ENCODE measurements around the gene KIRREL3. TPM values are rescaled to one million over a fixed set of nuclear protein-coding genes. Genes with fewer than 3 reads are reported as not detected.

The KIRREL3 gene
- total RNA-seq, 1 donor from 2014 or later, result 0.92 TPM

DNA sequence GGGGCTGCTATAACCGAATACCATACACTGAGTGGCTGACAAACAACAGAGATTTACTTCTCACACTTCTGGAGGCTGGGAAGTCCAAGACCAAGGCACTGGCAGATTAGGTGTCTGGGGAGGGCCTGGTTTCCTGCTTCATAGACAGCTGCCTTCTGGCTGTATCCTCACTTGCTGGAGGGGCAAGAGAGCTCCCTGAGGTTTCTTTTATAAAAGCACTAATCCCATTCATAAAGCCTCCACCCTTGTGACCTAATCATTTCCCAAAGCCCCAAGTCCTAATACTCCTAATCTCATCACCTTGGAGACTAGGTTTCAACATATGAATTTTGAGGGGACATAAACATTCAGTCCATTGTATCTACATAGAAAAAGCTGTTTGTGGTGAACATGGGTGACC is 131.8 kb downstream of the KIRREL3 start:
- no peak for DNase-seq

DNA sequence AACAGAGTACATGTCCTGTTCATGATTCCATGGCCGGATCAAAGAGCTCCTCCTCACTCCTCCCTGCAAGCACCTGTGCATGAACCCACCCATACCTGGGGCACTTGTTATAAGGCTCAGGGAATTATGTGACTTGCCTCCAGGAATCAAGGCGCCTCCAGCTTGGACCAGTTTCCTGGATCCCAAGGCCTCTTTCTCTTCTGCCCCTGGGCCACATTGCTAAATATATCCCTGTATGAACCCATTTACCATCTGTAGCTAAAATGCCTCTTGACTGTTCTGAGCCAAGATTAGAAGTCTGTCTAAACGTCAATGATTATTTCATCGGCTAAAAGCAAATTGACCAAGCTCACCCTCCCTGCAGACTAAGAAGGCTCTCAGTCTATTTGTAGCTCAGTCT is 135.6 kb downstream of the KIRREL3 start:
- no peak for DNase-seq

DNA sequence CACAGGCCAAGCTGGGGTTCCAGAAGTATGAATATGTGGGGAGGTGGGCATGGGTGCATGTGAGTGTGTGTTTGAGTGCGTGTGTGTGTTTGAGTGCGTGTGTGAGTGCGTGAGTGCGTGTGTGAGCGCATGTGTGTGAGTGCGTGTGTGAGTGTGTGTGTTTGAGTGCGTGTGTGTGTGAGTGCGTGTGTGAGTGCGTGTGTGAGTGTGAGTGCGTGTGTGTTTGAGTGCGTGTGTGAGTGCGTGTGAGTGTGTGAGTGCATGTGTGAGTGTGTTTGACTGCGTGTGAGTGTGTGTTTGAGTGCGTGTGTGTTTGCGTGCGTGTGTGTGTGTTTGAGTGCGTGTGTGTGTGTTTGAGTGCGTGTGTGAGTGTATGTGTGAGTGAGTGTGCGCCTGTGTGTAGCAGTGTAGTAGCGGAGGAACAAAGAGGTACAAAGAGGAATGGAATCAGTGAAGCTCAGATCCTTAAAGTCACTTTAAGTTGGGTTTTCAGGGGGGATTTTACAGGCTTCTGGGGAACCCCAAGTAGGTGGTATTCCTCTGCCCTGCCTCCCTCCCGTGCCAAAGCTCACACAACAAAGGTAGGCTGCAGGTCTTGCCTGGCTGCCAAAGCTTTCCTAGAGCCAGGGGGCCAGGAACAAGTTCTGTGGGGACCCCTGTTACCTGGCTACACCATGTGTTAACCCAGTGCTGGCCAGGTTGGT is 137.1 kb downstream of the KIRREL3 start:
- no peak for DNase-seq

DNA sequence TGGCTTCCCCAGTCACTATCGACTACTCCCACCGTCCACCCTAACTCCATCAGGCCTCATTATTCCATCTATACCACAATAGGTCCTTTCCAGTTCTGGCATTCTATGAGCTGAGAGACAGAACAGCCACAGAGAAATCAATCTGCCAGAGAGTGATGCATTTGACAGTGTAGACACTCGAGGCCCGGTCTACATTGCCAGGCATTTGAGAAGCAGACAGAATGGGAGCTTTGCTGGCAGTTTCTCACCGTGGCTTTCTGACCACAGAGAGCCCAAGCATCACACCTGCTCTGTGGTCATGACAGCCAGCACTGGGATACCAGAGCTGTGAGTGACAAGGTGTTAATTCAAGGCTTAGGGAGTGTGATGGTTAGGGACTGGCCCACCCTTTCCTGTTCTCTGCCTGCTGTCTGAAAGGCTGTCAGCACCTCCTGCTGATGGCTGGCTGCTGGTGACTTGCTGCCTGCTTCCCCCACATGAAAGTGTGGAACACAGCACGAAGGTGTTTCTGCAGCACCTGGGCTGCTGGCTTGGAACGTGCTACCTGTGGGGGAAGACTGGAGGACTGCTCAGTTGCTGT is 137.8 kb downstream of the KIRREL3 start:
- DNase-seq, result no peak

DNA sequence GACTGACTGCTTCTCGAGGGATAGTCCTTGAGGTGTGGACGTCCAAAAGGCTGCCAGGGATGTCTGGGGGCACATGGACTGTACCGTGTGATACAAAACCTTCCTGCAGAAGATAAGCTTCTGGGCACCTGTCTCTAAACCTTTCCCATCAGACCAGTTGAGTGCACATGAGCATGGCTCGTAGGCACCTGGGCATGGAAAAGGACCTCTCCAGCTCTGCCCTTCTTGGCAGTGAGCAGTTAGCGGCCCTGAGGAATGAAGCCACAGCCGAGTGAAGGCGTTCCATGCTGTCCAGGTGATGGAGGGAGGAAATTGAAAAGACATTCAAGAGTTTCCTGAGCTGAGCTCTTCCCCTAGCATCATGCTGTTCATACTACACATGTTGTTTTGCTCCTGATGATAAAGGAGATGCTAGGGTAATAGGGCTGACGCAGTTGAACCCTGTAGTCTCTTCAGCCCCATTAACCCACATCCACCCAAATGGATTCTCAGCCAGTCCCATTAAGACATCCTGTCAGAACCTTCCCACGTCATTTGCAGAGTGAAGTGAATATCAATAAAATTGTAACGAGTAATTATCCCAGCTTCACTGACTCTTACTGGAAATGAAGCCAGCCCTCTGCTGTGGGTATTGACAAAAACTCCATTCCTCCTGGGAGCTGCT is 138.6 kb downstream of the KIRREL3 start:
- no peak for DNase-seq

DNA sequence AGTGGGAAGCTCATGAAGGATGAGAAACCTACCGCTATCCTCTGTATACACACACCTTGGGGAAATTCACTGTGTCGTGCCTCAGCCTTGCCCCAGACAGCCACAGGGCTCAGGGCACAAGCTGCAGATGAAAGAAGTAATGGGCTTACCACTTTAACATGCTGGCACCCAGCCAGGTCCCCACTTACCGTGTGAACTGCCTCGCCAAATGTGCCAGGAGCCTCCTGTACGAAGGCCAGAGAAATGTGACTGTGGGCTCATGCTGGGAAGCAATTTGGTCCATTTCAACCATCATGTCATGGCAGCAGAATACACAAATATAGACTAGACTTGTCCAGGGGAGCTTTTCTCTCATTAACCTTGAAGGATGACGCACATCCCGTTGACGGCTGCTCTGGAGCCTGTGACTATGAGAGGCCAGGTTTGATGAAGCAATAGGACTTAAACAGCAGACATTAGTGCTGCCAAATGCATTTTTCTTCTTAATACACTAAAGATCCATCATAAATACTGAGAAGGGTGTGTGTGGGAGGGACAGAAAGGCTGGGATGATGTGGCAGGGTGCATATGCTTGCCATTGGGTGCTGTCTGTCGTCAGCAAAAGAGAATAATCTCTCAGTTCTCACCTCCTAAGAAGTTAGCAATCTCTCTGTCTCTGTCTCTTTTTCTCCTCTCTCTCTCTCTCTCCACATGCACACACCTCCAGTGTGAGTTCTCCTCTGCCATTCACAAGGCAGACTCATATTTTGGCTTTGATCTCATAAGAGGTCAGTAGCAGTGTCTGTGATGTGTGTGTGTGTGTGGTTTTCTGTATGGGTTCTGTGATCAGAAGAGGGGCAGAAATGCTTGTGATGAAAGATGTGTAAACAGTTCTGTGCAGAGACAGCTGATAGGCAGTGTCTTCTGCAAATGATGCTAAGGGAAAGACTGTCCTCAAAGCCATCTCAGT is 142.4 kb downstream of the KIRREL3 start:
- peak; percentile 10 for DNase-seq

DNA sequence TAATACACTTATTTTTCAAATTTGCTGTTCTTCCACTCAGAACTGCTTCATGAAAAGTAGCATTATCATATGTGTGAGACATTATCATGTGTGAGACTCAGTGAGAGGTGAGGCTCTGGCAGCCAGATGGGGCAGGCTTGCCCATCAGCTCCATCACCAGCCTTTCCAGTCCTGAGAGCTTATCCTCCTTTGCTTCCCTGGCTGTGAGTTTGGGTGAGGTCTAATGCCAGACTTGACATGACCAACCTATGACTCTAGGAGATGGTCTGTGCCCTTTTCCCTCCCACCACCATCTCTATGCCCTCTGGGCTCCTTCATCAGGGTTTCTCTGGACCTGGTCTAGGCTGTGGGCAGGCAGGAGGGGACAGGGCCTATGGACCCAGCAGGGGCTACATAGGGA is 145.0 kb downstream of the KIRREL3 start:
- DNase-seq, result no peak

DNA sequence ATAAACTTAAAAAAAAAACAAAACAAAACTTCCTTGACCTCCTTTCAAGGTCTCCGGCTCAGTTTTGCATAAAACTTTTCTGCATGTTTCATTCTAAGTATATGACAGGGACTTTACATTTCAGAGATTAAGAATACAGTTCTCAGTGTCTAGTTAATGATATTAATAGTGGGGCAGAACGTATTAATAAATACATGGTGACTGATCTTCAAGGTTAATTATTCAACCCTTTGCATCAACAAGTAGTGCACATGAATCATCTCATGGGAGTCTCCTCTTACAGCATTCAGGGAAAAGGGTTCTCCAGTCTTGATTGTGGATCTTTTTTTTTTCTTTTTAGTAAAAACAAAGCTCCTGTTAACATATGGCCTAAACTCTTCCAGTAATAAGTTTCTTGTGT is 146.8 kb downstream of the KIRREL3 start:
- no peak for DNase-seq

DNA sequence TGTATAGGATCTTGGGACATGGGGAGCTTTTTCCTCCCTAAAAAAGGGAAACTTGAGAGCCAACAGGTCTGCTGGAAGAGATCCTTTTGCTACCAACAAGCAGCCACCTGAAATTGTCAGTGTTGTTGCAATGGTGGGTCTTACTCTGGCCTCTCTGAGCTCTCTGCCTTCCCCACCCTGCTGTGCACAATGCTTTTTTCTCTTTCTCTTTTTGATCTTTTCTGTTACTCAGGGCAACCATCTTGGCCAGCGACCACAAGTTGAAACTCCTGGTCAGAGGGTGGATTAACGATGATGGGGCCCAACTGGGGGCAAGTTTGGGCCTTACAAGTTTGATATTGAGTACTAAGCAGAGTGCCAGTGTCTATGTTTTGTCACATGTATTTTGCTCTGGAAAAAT is 155.8 kb downstream of the KIRREL3 start:
- DNase-seq, result no peak

DNA sequence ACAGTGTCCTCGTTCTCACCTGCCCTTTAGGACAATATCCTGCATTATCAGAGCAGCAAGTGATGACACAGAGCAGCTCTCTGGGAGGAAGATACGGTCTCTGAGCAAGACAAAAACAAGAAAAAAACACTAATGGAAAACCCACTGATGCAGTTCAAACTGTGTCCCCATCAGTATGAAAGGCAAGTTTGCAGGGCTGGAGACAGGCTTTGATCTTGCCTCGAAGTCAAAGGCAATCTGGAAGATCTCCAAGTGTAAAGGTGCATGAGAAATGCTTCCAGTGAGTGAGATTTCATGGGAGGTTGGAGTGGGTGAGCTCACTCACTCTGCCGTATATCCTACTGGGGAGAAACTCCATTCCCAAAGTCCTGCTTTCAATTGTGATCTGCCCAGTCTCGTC is 157.5 kb downstream of the KIRREL3 start:
- no peak for DNase-seq

DNA sequence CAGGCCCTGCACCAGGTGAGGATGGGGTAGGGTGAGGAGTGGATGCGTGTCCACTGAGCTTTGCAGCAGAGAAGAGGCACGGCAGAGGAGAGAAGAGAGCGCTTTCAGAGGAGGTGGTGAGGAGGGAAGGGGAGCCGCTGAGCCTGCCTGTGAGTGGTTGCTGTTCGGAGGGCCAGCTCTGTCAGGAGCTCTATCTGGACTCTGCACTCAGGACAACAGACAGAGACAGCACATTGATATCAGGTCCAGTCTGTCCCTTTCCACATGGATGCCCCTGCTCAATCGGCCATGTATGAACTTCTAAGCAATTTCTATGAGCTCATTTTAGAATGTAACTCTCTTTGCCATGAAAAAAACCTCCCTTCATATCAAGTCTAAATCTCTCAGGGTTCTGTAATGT is 158.6 kb downstream of the KIRREL3 start:
- no peak for DNase-seq

DNA sequence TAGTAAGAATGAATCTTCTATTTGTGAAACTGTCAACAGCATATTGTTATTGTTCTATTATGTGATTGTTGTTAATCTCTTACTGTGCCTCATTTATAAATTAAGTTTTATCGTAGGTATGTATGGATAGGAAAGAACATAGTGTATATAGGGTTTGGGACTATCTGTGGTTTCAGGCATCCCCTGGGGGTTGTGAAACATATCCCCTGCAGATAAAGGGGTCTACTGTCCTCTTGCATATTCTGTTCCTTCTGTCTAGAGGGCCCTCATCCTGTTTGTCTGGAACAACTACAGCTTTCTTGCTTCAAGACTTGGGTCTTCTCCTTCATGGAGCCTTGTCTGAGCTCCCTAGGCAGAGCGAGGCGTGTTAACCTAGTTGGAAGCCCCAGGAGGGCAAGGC is 159.6 kb downstream of the KIRREL3 start:
- DNase-seq, result no peak

DNA sequence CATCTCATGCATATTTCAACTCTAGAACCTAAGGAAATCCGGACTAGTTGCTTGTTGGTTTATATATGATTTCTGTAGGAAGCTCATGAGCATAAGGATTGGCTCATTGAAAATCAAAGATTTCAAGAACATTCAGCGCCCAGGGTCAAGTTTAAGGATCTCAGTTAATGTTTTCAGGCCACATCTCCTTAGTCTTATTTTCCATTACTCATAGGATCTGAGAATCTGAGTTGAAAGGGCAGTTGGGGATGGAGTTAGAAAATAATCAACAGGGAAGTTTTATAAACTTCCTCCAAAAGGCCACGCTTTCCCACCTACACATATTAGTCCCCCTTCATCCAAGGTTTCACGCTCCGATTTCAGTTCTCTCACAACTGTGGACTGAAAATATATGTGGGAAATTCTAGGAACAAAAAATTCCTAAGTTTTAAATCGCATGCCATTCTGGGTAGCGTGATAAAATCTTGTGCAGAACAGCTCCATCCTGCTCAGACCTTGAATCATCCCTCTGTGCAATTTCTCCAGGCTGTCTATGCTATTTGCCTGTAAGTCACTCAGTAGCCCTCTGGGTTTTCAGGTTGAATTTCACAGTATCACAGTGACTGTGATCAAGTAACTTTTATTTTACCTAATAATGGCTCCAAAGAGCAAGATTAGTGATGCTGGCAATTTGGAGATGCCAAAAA is 160.2 kb downstream of the KIRREL3 start:
- DNase-seq, result no peak

DNA sequence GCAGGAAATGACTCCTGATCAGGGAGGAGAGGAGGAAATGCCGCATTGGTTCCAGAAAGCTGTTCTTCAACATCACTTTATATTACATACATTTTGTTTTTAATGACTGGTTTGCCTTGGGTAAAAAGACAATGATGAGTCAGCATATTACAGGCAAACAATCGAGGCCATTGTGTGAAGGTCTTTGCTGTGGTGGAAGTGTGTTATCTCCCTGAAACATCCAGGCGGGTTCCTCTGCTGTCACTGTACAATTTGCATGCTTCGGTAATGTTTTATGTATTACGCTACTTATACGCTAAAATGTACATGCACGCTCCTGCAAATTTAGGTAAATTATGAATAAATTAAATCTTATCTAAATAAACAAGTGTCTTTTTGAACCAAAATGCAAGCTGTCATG is 161.1 kb downstream of the KIRREL3 start:
- DNase-seq, result no peak

DNA sequence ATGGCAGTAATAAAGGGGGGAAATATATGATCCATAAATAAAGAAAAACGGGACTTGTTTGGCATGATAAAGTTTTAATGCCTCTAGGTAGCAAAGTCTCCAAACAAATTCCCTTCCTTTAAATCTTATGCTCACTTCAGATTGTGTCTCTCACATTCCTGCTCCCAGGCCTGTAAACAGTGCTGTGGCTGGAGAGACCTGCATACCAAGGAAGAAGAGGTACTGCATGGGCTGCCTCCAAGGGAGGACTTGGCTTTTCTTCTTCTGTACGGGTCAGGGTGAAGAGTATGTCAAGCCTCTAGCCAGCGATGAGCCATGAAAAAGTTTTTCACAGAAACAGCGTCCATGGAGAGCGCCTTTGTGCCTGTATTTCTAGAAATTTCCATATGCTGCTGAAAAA is 161.8 kb downstream of the KIRREL3 start:
- no peak for DNase-seq

DNA sequence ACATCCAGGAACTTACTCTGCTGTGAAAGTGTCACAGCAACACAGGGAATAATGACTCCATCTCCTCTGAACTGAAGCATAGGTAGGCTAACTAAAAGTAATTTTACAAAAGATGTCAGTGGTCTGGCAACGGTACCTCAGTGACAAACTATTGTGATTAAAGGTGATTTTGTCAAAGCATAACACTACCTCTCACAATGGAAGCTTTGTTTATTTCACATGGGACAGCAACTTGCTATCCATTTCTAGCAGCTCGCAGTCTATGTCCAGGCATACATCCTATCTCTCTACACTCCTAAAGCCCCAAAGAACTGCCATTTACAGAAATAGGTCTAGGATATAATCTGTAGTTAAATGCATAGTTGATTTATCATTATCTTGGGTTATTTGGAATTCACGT is 163.0 kb downstream of the KIRREL3 start:
- DNase-seq, result no peak

DNA sequence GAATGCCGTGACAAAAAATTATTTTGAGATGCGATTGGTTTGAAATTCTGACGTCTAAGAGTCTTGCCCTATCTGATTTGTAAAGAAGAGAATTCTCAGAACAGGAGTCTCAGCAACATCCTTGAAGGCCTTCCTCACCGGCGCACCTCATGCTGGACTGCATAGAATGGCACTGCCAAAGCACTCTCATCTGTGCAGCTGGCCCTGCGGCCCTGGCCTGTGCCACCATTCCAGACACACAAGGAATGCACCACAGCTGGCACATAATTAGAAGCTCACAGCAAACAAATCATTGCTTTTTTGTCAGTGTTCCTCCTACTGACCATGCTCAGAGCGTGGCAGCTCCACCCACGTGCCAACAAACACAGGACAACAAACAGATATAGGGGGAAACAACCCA is 166.0 kb downstream of the KIRREL3 start:
- no peak for DNase-seq

DNA sequence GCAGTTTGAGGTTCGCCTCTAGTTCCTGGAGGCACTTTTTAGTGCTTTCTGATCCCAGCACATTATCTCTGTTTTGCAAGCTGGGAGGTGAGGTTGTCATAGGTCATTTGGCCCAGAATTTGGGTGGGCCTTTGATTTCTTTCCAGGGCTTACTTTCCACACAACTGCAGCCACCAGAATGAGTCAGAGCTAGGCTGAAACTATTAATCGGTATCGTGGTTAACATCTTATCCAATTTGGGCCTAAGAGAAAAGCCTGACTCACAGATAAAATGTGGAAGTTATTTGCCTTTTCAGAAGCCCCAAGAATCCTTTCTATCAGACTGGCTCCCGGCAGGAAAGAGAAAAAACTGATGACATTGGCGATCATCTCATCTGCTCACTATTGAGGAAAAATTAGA is 166.4 kb downstream of the KIRREL3 start:
- no peak for DNase-seq

DNA sequence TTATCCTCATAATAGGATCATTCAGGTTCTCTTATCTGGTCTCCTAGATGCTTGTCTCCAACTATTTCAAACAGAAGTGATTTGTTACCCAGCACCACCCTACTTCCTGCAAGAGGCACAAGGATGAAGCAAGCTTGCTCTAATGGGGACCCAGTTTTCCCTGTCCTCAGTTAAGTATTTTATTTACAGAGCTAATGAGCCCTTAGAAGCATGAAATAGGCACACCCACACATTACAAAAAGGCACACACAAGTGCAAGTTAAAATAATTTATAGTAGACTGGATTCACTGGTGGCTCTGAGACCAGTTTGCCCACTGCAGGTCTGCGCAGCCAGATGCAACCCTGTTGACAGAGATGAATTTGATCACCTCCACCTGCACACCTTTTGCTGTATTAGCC is 167.5 kb downstream of the KIRREL3 start:
- DNase-seq, result no peak

DNA sequence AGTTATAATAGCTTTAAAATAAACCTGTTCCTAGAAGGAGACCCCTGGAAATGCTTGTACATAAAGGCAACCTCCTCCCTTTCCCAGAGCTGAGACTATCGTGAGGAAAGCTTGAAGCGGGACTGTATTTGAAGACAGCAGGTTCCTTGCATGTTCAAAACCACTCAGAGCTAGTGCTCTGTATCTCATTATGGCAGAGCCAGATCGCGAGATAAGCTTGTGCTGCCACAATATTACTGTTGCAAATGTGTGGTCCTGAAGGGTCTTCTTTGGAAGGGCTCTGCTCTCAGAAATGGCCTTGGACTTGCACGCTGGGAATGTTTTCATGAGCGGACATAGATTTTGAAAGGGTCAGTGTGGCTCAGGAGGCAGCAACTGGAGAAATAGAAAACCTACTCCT is 168.2 kb downstream of the KIRREL3 start:
- no peak for DNase-seq

DNA sequence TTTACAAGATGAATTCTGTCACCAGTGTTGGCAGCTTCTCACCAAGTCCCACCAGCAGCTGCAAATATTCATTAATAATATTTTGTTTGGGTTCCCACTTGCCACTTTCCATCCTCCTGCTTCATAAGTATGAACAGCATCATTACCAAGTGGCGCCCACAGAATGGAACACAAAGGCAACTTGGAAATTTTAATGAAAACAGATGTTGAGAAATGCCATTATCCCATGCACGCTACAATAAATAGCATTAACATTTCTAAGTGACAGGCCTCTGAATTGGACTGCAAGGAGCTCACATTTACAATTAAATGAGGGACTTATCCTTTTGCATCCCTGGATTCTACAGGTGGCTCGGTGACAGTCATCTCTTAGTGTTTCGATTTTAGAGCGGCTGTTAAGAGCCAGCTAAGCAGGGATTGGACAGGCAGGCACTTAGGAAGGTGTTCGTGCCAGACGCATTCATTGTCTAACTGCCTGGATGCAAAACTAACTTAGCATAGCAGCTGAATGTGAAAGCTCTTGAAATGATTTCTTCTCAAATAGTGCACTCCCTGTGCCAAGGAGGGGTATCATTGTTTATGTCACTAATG is 170.3 kb downstream of the KIRREL3 start:
- DNase-seq, result no peak

DNA sequence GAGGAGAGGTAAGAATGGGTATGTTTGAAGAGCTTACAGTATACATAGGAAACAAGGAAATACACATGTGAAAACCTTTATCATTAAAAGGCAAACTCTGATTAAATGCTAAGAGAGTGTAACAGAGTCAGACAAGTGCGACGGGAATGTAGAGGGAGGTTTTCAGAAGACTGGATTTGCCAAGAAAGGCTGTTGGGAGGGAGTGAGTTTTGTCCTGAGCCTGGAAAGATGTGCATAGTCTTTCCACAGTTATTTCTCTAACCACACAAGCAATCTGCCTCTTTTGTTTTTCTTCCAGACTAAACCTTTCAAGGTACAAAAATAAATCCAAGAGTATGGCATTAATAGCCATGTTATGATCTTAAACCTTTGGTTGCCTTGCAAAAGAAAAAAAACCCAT is 170.9 kb downstream of the KIRREL3 start:
- DNase-seq, result no peak
